ENCODE results near the gene RBM33. TPM values are rescaled to one million over a fixed set of nuclear protein-coding genes. Genes with fewer than 3 reads are reported as not detected.

Gene RBM33
- total RNA-seq, 1 donor from 2014 or later, result 50.5 TPM

DNA sequence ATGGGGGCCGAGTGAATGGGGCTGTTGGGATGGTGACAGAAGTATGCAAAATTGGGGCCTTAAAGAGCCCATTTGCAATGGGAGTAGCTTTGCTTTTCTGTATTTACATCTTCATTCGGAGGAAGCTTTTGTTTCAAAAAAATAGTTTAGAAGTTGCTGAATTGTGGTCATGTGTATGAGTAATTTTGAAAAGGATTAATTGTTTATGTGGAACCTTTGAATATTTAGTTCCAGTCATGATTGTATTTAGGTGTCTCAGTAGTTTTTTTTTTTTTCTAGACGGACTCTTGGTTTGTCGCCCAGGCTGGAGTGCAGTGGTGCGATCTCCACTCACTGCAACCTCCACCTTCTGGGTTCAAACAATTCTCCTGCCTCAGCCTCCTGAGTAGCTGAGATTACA is 37.2 kb downstream of the RBM33 start:
- H3K9me3 Mint-ChIP-seq (ENCODE audit: unreplicated experiment), result no peaks in the 10 kb centered on the region
- H3K27me3 Mint-ChIP-seq (ENCODE audit: low read depth, unreplicated experiment), result no peaks in the 10 kb centered on the region
- Histone ChIP-seq H3K79me2 (ENCODE audit: insufficient read depth, low read length) (peaks cover 77% of the 10 kb centered on the region), H3K9me3 (ENCODE audit: insufficient read depth, low read depth, low read length) (no peaks in the 10 kb centered on the region), H3K4me2 (ENCODE audit: low read length) (no peak overlapping the region), H2AFZ (ENCODE audit: low read depth, low read length) (no peak overlapping the region), H3K27me3 (ENCODE audit: insufficient read depth, low read length) (no peaks in the 10 kb centered on the region), H3K4me1 (ENCODE audit: insufficient read depth, low read length) (peaks cover 3% of the 10 kb centered on the region), H3K4me3 (ENCODE audit: insufficient read depth, low read depth, low read length) (no peak overlapping the region), H3K27ac (ENCODE audit: low read depth, low read length) (no peak overlapping the region), H3K9ac (ENCODE audit: low read length) (no peak overlapping the region), H4K20me1 (ENCODE audit: insufficient read depth, low read length) (peaks cover 58% of the 10 kb centered on the region), H3K36me3 (ENCODE audit: insufficient read depth, low read length) (peaks cover 14% of the 10 kb centered on the region)
- no peak overlapping the region for H3K4me3 Mint-ChIP-seq (ENCODE audit: unreplicated experiment)
- peaks cover 22% of the 10 kb centered on the region for H3K4me1 Mint-ChIP-seq (ENCODE audit: low read depth, unreplicated experiment)
- peaks cover 13% of the 10 kb centered on the region for H3K36me3 Mint-ChIP-seq (ENCODE audit: low read depth, unreplicated experiment)
- DNase-seq (ENCODE audit: low read depth) (no peak), FAIRE-seq (no peak)
- no peak overlapping the region for H3K27ac Mint-ChIP-seq (ENCODE audit: unreplicated experiment)
- TF ChIP-seq EZH2 (IDR thresholded peaks at IDR 0.05; ENCODE audit: insufficient read depth, low read length), result no peak
- TF ChIP-seq, protein P1, sequence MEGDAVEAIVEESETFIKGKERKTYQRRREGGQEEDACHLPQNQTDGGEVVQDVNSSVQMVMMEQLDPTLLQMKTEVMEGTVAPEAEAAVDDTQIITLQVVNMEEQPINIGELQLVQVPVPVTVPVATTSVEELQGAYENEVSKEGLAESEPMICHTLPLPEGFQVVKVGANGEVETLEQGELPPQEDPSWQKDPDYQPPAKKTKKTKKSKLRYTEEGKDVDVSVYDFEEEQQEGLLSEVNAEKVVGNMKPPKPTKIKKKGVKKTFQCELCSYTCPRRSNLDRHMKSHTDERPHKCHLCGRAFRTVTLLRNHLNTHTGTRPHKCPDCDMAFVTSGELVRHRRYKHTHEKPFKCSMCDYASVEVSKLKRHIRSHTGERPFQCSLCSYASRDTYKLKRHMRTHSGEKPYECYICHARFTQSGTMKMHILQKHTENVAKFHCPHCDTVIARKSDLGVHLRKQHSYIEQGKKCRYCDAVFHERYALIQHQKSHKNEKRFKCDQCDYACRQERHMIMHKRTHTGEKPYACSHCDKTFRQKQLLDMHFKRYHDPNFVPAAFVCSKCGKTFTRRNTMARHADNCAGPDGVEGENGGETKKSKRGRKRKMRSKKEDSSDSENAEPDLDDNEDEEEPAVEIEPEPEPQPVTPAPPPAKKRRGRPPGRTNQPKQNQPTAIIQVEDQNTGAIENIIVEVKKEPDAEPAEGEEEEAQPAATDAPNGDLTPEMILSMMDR (IDR thresholded peaks at IDR 0.05; ENCODE audit: insufficient read depth, low read depth, low read length), result no peak

GRCh38 chr7:155682484-155682883 is 38.0 kb downstream of the RBM33 start:
- H3K4me3 Mint-ChIP-seq (ENCODE audit: unreplicated experiment), result no peak overlapping the region
- peaks cover 3% of the 10 kb centered on the region for H3K4me1 ChIP-seq (ENCODE audit: insufficient read depth, low read length)
- peaks cover 53% of the 10 kb centered on the region for H4K20me1 ChIP-seq (ENCODE audit: insufficient read depth, low read length)

DNA sequence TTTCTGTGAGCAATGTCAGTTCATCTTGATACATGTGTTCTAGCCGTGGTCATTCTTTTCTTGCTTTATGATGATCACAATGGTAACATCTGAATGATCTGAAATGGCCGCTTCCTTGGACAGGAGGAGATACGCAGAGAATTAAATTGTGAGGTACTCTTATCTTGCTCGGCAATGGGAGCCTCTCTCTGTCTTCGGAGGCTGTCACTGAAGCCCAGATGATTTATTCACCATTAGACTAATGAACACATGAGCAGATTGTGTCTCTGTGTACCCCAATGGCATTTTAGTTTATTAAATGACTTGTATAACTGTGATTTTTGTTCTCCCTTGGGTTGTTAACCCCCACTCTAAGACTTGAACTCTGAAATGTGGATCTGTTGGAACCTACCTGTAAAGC is 38.6 kb downstream of the RBM33 start:
- H4K20me1 ChIP-seq (ENCODE audit: insufficient read depth, low read length), result peaks cover 53% of the 10 kb centered on the region
- no peak overlapping the region for H3K4me2 ChIP-seq (ENCODE audit: low read length)
- TF ChIP-seq, protein P1 (IDR thresholded peaks at IDR 0.05; ENCODE audit: insufficient read depth, low read depth, low read length), result no peak
- no peak for TF ChIP-seq EZH2 (IDR thresholded peaks at IDR 0.05; ENCODE audit: insufficient read depth, low read length)
- Mint-ChIP-seq H3K27ac (ENCODE audit: unreplicated experiment) (no peak overlapping the region), H3K9me3 (ENCODE audit: unreplicated experiment) (no peaks in the 10 kb centered on the region), H3K4me1 (ENCODE audit: low read depth, unreplicated experiment) (peaks cover 19% of the 10 kb centered on the region), H3K4me3 (ENCODE audit: unreplicated experiment) (no peak overlapping the region), H3K36me3 (ENCODE audit: low read depth, unreplicated experiment) (peaks cover 16% of the 10 kb centered on the region), H3K27me3 (ENCODE audit: low read depth, unreplicated experiment) (no peaks in the 10 kb centered on the region)
- H3K79me2 ChIP-seq (ENCODE audit: insufficient read depth, low read length), result peaks cover 67% of the 10 kb centered on the region
- FAIRE-seq (no peak), DNase-seq (ENCODE audit: low read depth) (no peak)
- H3K4me1 ChIP-seq (ENCODE audit: insufficient read depth, low read length), result peaks cover 3% of the 10 kb centered on the region
- H3K9me3 ChIP-seq (ENCODE audit: insufficient read depth, low read depth, low read length), result no peaks in the 10 kb centered on the region
- H3K27ac ChIP-seq (ENCODE audit: low read depth, low read length), result no peak overlapping the region
- no peak overlapping the region for H3K4me3 ChIP-seq (ENCODE audit: insufficient read depth, low read depth, low read length)
- H3K9ac ChIP-seq (ENCODE audit: low read length), result no peak overlapping the region
- H3K36me3 ChIP-seq (ENCODE audit: insufficient read depth, low read length), result peaks cover 14% of the 10 kb centered on the region
- H2AFZ ChIP-seq (ENCODE audit: low read depth, low read length), result no peak overlapping the region
- H3K27me3 ChIP-seq (ENCODE audit: insufficient read depth, low read length), result no peaks in the 10 kb centered on the region

More at GRCh38 chr7:155682484-155682883, 38.0 kb downstream of the RBM33 start:
- Mint-ChIP-seq H3K4me1 (ENCODE audit: low read depth, unreplicated experiment) (peaks cover 19% of the 10 kb centered on the region), H3K27me3 (ENCODE audit: low read depth, unreplicated experiment) (no peaks in the 10 kb centered on the region), H3K27ac (ENCODE audit: unreplicated experiment) (no peak overlapping the region), H3K36me3 (ENCODE audit: low read depth, unreplicated experiment) (peaks cover 13% of the 10 kb centered on the region), H3K9me3 (ENCODE audit: unreplicated experiment) (no peaks in the 10 kb centered on the region)
- no peaks in the 10 kb centered on the region for H3K27me3 ChIP-seq (ENCODE audit: insufficient read depth, low read length)
- DNase-seq (ENCODE audit: low read depth), result no peak
- H3K79me2 ChIP-seq (ENCODE audit: insufficient read depth, low read length), result peaks cover 71% of the 10 kb centered on the region
- no peak for FAIRE-seq
- peaks cover 14% of the 10 kb centered on the region for H3K36me3 ChIP-seq (ENCODE audit: insufficient read depth, low read length)
- no peak overlapping the region for H3K4me2 ChIP-seq (ENCODE audit: low read length)
- no peak overlapping the region for H3K9ac ChIP-seq (ENCODE audit: low read length)
- no peak overlapping the region for H3K27ac ChIP-seq (ENCODE audit: low read depth, low read length)
- H3K9me3 ChIP-seq (ENCODE audit: insufficient read depth, low read depth, low read length), result no peaks in the 10 kb centered on the region
- H2AFZ ChIP-seq (ENCODE audit: low read depth, low read length), result no peak overlapping the region
- no peak for TF ChIP-seq EZH2 (IDR thresholded peaks at IDR 0.05; ENCODE audit: insufficient read depth, low read length)
- TF ChIP-seq, protein P1 (IDR thresholded peaks at IDR 0.05; ENCODE audit: insufficient read depth, low read depth, low read length), result no peak
- no peak overlapping the region for H3K4me3 ChIP-seq (ENCODE audit: insufficient read depth, low read depth, low read length)
